NCI-H345 treated with DMSO at 0.1 percent for 48 hours (cell line): ENCODE data around the gene MPRIP.

ENCODE experiments used
- DNase-seq: peaks from one replicate; lab custom pipeline; 2025; ENCODE audit not compliant: unreplicated experiment; lab: John Stamatoyannopoulos, UW

MPRIP gene

GRCh38 chr17:17204635-17205231, 162.5 kb downstream of the MPRIP start:
- DNase-seq = no peak

- no peak for DNase-seq
These were observed 163.3 kb downstream of the MPRIP start for GRCh38 chr17:17205368-17206123.

- DNase-seq = peak; percentile 56
These were observed 164.1 kb downstream of the MPRIP start, which contains the start of gene PLD6 for GRCh38 chr17:17206124-17206912. Gene PLD6 (minus strand): TSS chr17:17206333. CDS start chr17:17206286, 47 bp downstream.

- no peak for DNase-seq
These were observed 164.7 kb downstream of the MPRIP start for GRCh38 chr17:17206913-17207335.

GRCh38 chr17:17207998-17208397, 165.7 kb downstream of the MPRIP start:
- DNase-seq = no peak

- DNase-seq = no peak
These were observed 171.5 kb downstream of the MPRIP start for GRCh38 chr17:17213775-17214174.

- DNase-seq = no peak
These were observed 172.6 kb downstream of the MPRIP start for GRCh38 chr17:17214646-17215436.

- DNase-seq = no peak
These were observed 173.3 kb downstream of the MPRIP start for GRCh38 chr17:17215575-17215974.

GRCh38 chr17:17216236-17216635, 174.0 kb downstream of the MPRIP start:
- DNase-seq = no peak

- no peak for DNase-seq
These were observed 174.5 kb downstream of the MPRIP start for GRCh38 chr17:17216776-17217175.

GRCh38 chr17:17217995-17218394, 175.7 kb downstream of the MPRIP start:
- no peak for DNase-seq

- DNase-seq = no peak
These were observed 178.3 kb downstream of the MPRIP start for GRCh38 chr17:17220529-17220928.

- DNase-seq = no peak
These were observed 179.1 kb downstream of the MPRIP start for GRCh38 chr17:17221329-17221728.

GRCh38 chr17:17223736-17224135, 181.5 kb downstream of the MPRIP start:
- no peak for DNase-seq

GRCh38 chr17:17224137-17224536, 181.9 kb downstream of the MPRIP start:
- DNase-seq = no peak

- no peak for DNase-seq
These were observed 183.6 kb downstream of the MPRIP start for GRCh38 chr17:17225901-17226300.

- DNase-seq = no peak
These were observed 184.4 kb downstream of the MPRIP start for GRCh38 chr17:17226451-17227265.

- DNase-seq = no peak
These were observed 185.6 kb downstream of the MPRIP start for GRCh38 chr17:17227608-17228520.
